Tibial artery (tissue), 4 donors: ENCODE data around the gene POLE.

ENCODE experiments used
- DNase-seq, 2 donors: peaks; one replicate each; pipeline ENCODE4 v3.0.0-alpha.2; 2019
- H3K27ac ChIP-seq, 2 donors: fragments of 200-600 bp; sonication (generic) in 1 of 2; 1 replicate in 1 of 2; 2 replicates in 1 of 2; pipeline ENCODE4 v1.5.1; 2018 to 2019; ENCODE audit warnings: mild to moderate bottlenecking in 1 of 2
- H3K27me3 ChIP-seq, 2 donors: fragments of 200-600 bp; sonication (generic) in 1 of 2; one replicate each; pipeline versions ENCODE4 v1.5.1 to v1.6.0; 2016 to 2019
- H3K36me3 ChIP-seq, 3 donors: fragments of 200-600 bp; sonication (generic) in 2 of 3; one replicate each; pipeline ENCODE4 v1.5.1; 2016 to 2019; ENCODE audit warnings: mild to moderate bottlenecking in 2 of 3
- H3K4me1 ChIP-seq, 4 donors: fragments of 200-600 bp; sonication (generic) in 2 of 4; 1 replicate in 3 of 4; 2 replicates in 1 of 4; pipeline ENCODE4 v1.5.1; 2016 to 2019
- H3K4me3 ChIP-seq, 2 donors: fragments of 200-600 bp; sonication (generic) in 1 of 2; 1 replicate in 1 of 2; 2 replicates in 1 of 2; pipeline ENCODE4 v1.5.1; 2018 to 2019; ENCODE audit warnings: mild to moderate bottlenecking in 2 of 2
- H3K9me3 ChIP-seq, 3 donors: fragments of 200-600 bp; sonication (generic) in 1 of 3; one replicate each; pipeline ENCODE4 v1.5.1; 2016 to 2019
- intact Hi-C: fragments of 100-400 bp; cut with DNase I; formaldehyde crosslinking; loops from one replicate; pipeline ENCODE4 v1.15.0; 2023; ENCODE audit warnings: low total_unique reads
- TF ChIP-seq, protein P1 (sequence below), 2 experiments: fragments of 200-600 bp in 1 of 2; fragments of 450-650 bp in 1 of 2; IDR thresholded peaks; one replicate each; pipeline ENCODE4 v1.5.1; 2017 to 2019; ENCODE audit warnings: antibody characterized with exemption in 2 of 2, mild to moderate bottlenecking in 1 of 2, moderate library complexity in 1 of 2

POLE gene

DNA sequence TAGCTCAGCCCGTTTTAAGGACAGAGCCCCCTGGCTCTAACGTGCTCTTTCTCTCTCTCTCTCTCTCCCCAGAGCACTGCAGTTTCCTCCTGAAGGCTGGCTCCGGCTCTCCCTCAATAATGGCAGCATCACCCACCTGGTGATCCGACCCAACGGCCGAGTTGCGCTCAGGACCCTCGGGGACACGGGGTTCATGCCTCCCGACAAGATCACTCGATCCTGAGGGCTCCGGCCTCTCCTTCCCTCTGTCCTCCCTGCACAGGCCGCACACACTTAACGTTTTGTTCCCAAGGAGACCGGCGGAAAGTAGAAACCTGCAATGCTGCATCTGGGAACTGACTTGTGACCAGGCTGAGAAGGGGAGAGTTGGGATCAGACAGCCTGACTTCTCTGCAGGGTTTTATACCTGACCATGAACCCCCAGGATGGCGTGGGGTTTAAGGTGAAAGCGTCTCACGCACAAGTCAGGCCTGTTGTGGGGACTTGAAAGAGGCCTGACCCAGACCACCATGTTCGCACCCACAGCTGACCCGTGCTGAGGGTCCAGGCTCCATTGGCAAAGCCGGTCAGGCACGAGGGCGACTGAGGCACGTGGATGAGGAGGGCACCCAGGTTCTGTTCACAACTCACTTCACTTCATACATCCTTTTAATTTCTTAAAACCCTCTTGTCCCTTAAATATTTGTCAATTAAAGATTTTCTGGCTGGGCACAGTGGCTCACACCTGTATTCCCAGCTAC, 33.6 kb upstream of the POLE start:
- H3K9me3 ChIP-seq, result no peaks in the 10 kb centered on the region
- TF ChIP-seq, protein P1, sequence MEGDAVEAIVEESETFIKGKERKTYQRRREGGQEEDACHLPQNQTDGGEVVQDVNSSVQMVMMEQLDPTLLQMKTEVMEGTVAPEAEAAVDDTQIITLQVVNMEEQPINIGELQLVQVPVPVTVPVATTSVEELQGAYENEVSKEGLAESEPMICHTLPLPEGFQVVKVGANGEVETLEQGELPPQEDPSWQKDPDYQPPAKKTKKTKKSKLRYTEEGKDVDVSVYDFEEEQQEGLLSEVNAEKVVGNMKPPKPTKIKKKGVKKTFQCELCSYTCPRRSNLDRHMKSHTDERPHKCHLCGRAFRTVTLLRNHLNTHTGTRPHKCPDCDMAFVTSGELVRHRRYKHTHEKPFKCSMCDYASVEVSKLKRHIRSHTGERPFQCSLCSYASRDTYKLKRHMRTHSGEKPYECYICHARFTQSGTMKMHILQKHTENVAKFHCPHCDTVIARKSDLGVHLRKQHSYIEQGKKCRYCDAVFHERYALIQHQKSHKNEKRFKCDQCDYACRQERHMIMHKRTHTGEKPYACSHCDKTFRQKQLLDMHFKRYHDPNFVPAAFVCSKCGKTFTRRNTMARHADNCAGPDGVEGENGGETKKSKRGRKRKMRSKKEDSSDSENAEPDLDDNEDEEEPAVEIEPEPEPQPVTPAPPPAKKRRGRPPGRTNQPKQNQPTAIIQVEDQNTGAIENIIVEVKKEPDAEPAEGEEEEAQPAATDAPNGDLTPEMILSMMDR (IDR thresholded peaks at IDR 0.05), result no peak
- no peaks in the 10 kb centered on the region for H3K4me1 ChIP-seq
- peaks cover 78 to 97% (median 89%) of the 10 kb centered on the region in 3 donors for H3K36me3 ChIP-seq
- no peak overlapping the region for H3K4me3 ChIP-seq
- intact Hi-C loops, result no loop called here
- H3K27ac ChIP-seq, result no peak overlapping the region
- DNase-seq, result no peak
- no peaks in the 10 kb centered on the region for H3K27me3 ChIP-seq

DNA sequence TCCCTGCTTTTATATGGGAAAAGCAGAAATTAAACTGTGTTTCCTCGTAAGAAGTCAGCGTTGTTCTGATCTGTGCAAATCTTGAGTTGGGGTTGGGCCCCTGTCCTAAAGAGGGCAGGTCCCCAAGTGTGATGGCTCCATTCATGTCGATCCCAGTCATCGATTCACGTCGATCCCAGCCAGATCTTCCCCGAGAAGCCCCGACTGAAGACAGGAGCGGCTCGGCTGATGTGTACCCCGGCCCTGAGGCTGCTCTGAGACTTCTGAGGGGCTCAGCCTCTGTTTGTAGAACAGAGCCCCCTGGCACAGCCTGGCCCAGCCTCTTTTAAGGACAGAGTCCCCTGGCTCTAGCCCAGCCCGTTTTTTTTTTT, 32.8 kb upstream of the POLE start:
- no peak for DNase-seq
- Histone ChIP-seq H3K27ac (no peak overlapping the region), H3K9me3 (no peaks in the 10 kb centered on the region), H3K4me3 (no peak overlapping the region), H3K36me3 (peaks cover 71 to 95% (median 93%) of the 10 kb centered on the region in 3 donors), H3K27me3 (no peaks in the 10 kb centered on the region), H3K4me1 (no peaks in the 10 kb centered on the region)
- intact Hi-C loops, result loop anchor here (10.0 kb wide), 1 partner anchor 45 kb away; the partner anchor contains the start of gene ANKLE2
- TF ChIP-seq, protein P1 (IDR thresholded peaks at IDR 0.05), result no peak

DNA sequence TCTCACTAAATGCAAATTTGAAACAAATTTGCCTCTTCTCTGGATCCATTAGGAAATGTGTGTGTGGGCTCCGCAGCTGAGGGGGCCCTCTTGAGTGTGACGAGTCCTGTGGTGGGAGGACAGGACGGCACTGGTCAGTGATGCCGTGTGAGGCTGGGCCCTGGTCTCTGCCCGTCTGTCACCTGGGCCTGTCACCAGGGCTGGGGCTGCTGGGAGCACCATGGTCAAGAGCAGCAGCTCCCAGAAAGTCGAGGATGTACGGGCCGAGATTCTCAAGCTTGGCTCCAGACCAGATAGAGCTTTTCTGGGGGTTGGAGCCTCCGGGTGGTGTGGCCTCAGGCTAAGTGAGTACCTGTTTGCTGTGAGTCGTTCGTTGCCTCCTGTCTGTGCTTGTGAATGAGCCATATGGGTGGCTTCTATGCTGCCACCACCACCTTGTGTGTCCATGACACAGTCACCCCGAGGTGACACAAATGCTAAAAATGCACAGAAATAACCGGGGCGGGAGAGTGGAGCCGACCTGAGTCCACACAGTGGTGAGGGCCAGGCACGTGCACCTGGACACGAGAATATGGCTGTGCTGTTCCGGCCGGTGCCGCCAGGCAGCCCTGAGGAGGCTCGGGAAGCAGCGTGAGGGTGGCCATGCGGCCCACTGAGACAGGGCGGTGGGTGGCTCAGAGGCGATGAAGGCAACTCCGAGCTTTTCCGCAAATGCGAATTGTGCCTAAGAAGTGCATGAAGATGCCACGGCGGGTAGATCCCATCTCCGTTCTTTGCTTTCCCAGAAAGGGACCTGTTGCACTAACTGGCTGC, 32.2 kb upstream of the POLE start:
- H3K4me3 ChIP-seq, result no peak overlapping the region
- H3K36me3 ChIP-seq, result peaks cover 65 to 91% (median 89%) of the 10 kb centered on the region in 3 donors
- intact Hi-C loops, result loop anchor here (10.0 kb wide), 1 partner anchor 45 kb away; the partner anchor contains the start of gene ANKLE2

DNA sequence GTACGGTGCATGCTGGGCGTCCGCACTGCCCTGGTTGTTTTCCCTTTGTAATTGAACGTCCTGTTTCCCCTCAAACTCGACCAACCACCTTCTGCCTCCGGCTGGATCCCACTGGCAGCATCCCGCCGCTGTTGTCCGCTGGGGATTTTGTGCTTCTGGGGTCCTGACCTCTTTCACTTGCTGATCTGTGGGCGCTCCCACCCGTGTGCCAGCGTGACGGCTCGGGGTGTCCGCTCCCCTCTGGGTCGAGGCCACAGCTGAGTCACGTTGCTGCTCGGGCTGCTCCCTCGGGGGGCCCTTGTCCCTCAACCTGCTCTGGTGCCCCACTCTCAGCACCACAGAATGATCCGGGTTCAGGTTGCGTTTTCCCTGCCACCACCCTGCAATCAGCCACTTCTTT, 31.5 kb upstream of the POLE start:
- TF ChIP-seq, protein P1 (IDR thresholded peaks at IDR 0.05), result no peak
- intact Hi-C loops, result loop anchor here (10.0 kb wide), 1 partner anchor 46 kb away; the partner anchor contains the start of gene ANKLE2

More for the DNA sequence above, 32.2 kb upstream of the POLE start:
- Histone ChIP-seq H3K27me3 (no peaks in the 10 kb centered on the region), H3K27ac (no peak overlapping the region), H3K9me3 (no peaks in the 10 kb centered on the region), H3K4me1 (no peaks in the 10 kb centered on the region)
- no peak for DNase-seq
- TF ChIP-seq, protein P1 (IDR thresholded peaks at IDR 0.05), result no peak

DNA sequence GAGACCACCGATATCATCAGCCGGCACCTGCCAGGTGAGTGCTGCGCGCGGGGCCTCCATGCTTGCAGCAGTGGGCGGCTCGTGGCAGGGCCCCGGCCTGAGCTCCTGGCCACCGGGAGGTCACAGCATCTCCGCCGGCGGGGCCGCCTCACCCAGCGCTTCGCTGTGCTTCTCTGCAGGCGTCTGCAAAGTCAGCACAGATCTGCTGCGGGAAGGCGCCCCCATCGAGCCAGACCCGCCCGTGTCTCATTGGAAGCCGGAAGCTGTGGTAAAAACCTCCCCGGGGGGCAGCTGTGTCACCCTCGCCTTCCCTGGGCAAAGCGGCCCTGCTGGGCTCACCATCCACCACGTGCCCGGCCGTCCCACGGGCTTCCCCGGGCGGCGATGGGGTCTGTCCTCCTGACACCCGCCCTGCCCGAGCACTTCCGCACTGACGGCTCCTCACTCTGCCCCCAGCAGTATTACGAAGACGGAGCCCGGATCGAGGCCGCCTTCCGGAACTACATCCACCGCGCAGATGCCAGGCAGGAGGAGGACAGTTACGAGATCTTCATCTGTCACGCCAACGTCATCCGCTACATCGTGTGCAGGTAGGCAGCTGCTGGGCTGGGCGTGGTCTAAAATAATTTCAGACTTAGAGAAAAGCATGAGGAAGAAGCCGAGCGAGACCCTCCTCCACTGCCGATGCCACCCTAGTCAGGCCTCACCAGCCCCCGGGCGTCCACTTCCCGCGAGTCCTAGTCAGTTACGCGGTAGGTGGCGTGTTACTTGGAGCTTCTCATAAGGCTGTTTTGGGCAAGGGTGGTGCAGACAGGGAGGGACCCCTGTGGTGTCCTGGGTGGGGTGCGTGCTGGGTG, 30.6 kb upstream of the POLE start:
- no peaks in the 10 kb centered on the region for H3K4me1 ChIP-seq
- H3K9me3 ChIP-seq, result no peaks in the 10 kb centered on the region
- no peaks in the 10 kb centered on the region for H3K27me3 ChIP-seq
- TF ChIP-seq, protein P1 (IDR thresholded peaks at IDR 0.05), result no peak
- H3K36me3 ChIP-seq, result peaks cover 54 to 75% (median 73%) of the 10 kb centered on the region in 3 donors
- intact Hi-C loops, result loop anchor here (10.0 kb wide), 1 partner anchor 47 kb away; the partner anchor contains the start of gene ANKLE2
- H3K4me3 ChIP-seq, result no peak overlapping the region
- H3K27ac ChIP-seq, result no peak overlapping the region
- DNase-seq, result no peak

More for the DNA sequence above, 31.5 kb upstream of the POLE start:
- H3K4me1 ChIP-seq, result no peaks in the 10 kb centered on the region
- H3K9me3 ChIP-seq, result no peaks in the 10 kb centered on the region
- no peak overlapping the region for H3K27ac ChIP-seq
- peaks cover 61 to 84% (median 82%) of the 10 kb centered on the region in 3 donors for H3K36me3 ChIP-seq
- H3K4me3 ChIP-seq, result no peak overlapping the region
- DNase-seq, result no peak
- no peaks in the 10 kb centered on the region for H3K27me3 ChIP-seq
